ENCODE results near the gene OR11H6.
"Not testable (repeated sequence)": the region's sequence is repeated elsewhere in the genome, so short reads cannot be mapped to it uniquely, and the experiment has no call there.

The OR11H6 gene

GRCh38 chr14:20184181-20184580 is 39.3 kb upstream of the OR11H6 start:
- no peak for DNase-seq (ENCODE audit: low read depth)
- no peak overlapping the region for H3K4me3 ChIP-seq (ENCODE audit: low read length)
- TF ChIP-seq, protein P1, sequence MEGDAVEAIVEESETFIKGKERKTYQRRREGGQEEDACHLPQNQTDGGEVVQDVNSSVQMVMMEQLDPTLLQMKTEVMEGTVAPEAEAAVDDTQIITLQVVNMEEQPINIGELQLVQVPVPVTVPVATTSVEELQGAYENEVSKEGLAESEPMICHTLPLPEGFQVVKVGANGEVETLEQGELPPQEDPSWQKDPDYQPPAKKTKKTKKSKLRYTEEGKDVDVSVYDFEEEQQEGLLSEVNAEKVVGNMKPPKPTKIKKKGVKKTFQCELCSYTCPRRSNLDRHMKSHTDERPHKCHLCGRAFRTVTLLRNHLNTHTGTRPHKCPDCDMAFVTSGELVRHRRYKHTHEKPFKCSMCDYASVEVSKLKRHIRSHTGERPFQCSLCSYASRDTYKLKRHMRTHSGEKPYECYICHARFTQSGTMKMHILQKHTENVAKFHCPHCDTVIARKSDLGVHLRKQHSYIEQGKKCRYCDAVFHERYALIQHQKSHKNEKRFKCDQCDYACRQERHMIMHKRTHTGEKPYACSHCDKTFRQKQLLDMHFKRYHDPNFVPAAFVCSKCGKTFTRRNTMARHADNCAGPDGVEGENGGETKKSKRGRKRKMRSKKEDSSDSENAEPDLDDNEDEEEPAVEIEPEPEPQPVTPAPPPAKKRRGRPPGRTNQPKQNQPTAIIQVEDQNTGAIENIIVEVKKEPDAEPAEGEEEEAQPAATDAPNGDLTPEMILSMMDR (IDR thresholded peaks at IDR 0.05; ENCODE audit: insufficient read depth, low read depth, low read length, missing control alignments): no peak

DNA sequence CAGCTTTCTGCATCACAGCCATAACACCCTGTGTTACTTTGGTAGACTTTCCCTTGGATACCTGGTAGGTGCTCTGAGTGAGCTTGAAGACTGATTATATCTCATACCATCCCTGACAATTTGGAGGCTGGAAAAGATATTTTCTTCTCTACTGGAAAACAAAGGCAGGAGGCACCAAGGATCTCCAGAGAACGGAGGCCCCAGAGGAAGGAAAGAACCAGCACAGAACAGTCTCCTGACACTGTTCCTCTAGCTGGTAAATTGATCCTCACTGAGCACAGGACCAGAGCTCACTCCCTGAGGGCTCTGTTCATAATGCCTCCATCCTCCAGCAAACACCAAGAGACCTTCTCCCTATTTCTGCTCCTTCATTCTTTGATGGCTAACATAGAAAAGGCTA is 32.9 kb upstream of the OR11H6 start, which contains the start of gene OR11G2:
Gene OR11G2, plus strand, starts transcription at position 301 of the 400 bp plus-strand sequence. CDS start 6,542 bp downstream, outside the sequence.
- H3K4me3 ChIP-seq (ENCODE audit: low read length): no peak within 1 kb of the TSS
- no peak for DNase-seq (ENCODE audit: low read depth)
- TF ChIP-seq, protein P1 (IDR thresholded peaks at IDR 0.05; ENCODE audit: insufficient read depth, low read depth, low read length, missing control alignments): no peak

- no peak overlapping the region for H3K4me3 ChIP-seq (ENCODE audit: low read length)
- DNase-seq (ENCODE audit: low read depth): no peak
- TF ChIP-seq, protein P1 (IDR thresholded peaks at IDR 0.05; ENCODE audit: insufficient read depth, low read depth, low read length, missing control alignments): no peak
Measured at GRCh38 chr14:20191396-20191795, 32.1 kb upstream of the OR11H6 start.

DNA sequence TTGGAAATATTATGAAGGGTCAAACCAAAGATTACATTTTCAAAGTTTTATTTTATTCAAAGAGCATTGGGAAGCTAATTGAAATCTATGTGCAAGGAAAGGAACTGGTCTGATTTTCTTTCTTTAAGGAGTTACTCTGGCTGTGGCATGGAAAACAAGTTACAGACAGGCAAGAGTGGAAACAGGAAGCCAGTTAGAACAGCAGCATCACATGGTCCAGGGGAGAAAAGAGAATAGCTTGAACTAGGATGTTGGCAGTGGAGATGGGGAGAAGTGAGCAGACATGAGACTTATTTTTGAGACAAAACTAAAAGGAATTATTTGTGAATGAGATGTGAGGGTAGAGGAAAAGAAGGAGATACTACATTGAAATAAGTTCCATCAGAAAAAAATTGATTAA is 29.4 kb upstream of the OR11H6 start:
- TF ChIP-seq, protein P1 (IDR thresholded peaks at IDR 0.05; ENCODE audit: insufficient read depth, low read depth, low read length, missing control alignments): no peak
- no peak overlapping the region for H3K4me3 ChIP-seq (ENCODE audit: low read length)
- no peak for DNase-seq (ENCODE audit: low read depth)

- not testable (repeated sequence) for H3K4me3 ChIP-seq (ENCODE audit: low read length); DNase-seq (ENCODE audit: low read depth)
Measured at GRCh38 chr14:20195170-20195569, 28.3 kb upstream of the OR11H6 start.

DNA sequence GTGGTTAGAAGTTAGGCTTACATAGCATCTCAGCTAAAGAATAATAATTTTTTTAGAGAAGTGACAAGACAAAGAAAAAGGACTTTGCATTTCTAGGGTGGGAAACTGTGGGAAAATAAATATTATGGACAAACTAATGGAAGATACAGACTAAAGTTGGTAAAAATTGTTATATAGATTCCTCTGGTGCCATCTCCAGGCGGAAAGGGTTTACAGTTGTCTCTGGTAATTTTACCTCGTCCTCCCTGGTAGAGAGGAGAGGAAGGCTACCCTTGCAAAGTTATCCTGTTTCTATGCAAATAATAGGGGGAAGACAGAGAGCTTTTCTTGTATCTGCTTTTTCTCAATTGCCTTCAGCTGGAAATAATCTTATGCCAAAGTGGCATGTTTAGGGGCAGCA is 27.6 kb upstream of the OR11H6 start:
- no peak for DNase-seq (ENCODE audit: low read depth)
- H3K4me3 ChIP-seq (ENCODE audit: low read length): no peak overlapping the region
- TF ChIP-seq, protein P1 (IDR thresholded peaks at IDR 0.05; ENCODE audit: insufficient read depth, low read depth, low read length, missing control alignments): no peak

GRCh38 chr14:20197459-20197858 is 26.1 kb upstream of the OR11H6 start:
- TF ChIP-seq, protein P1 (IDR thresholded peaks at IDR 0.05; ENCODE audit: insufficient read depth, low read depth, low read length, missing control alignments): no peak
- no peak overlapping the region for H3K4me3 ChIP-seq (ENCODE audit: low read length)
- no peak for DNase-seq (ENCODE audit: low read depth)

Measured in epithelial cell of esophagus (primary cell).